GM18502 (cell line): ENCODE measurements around the gene AEN.
A peak's percentile ranks its signal among the peaks of the same experiment; 100 is the strongest.
"Not testable (repeated sequence)": the region's sequence is repeated elsewhere in the genome, so short reads cannot be mapped to it uniquely, and the experiment has no call there.

Experiments
- ATAC-seq: cut with Tn5 transposase; IDR thresholded peaks from one replicate; pipeline ENCODE4 v1.9.1; 2021; ENCODE audit warnings: mild to moderate bottlenecking; ENCODE audit not compliant: unreplicated experiment, poor library complexity

AEN gene

DNA sequence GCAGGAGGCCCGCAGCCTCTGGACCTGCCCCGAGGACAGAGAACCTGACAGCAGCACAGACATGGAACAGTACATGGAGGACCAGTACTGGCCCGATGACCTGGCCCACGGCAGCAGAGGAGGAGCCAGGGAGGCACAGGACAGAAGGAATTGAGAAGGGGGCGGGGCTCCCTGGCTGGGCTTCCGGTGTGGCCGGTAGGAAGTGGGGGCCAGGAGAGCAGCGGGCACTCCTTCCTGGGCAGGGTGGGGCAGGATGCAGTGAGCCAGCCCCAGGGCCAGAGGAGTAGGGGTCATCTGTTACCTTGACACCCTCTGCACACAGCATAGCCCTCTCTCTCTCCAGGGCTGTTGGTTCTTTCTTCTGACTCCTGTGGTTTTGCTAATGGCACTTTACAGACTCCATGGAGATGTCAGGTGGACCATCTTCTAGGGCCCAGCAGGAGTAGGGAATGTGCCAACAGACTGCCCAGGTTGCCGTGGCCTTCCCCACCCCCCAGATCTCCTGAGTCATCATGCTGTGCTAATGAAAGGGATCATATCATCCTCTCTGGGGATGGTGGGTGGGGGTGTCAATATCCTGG, 9.1 kb downstream of the AEN start:
- ATAC-seq = no peak

DNA sequence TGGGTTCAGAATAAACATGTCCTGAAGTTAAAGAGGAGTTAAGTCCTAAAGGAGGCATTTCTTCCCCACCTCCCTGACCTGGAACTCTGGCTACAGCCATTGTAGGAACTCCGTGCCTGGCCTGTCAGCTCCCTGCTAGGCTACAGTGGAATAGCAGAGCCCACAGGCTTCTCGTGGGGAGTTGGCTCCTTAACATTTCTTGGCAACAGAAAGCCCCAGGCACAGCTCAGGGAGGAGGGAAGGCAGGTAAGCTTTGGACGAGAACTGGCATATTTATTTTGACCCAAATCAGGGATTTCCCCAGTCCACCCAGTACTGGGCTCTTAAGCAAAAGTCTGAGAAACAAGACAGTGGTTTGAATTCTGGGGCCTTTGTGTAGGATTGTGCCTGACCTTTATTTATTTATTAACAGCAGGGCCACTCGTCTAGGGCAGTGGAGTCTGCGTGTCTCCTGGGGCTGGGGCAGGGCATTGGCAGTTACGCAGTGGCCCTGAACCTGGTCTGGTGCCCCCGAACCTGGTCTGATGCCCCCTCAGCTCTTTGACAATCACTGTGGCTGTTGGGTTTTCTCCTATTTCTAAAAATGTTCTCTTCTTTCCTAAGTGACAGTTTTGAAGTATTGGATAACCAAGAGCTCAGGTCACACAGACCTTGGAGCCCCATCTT, 9.8 kb downstream of the AEN start:
- ATAC-seq = no peak

DNA sequence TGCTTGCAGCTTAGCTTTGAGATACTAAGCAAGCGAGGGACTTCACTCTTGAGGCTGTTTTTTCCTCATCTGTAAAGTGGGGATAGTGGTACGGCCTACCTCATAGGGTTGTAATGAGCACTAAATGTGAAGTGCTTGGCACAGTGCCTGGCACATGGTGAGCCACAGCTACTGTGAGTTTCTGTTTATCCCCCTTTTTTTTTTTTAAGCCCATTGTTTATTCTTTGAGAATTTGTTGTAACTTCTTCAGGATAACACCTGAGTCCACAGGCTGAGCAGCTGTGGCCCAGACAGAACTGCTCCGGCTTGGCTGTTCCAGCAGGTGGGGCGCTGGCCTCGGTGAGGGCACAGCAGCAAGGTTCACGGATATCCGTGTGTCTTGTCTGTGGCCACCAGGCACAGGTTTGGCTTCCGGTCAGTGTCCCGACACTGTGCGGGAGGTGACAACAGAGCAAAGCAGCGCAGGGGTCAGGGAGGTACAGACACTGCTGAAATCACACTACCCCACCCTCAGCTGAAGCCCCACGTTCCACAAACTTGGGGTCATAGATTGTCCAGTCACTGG, 10.4 kb downstream of the AEN start:
- no peak for ATAC-seq

DNA sequence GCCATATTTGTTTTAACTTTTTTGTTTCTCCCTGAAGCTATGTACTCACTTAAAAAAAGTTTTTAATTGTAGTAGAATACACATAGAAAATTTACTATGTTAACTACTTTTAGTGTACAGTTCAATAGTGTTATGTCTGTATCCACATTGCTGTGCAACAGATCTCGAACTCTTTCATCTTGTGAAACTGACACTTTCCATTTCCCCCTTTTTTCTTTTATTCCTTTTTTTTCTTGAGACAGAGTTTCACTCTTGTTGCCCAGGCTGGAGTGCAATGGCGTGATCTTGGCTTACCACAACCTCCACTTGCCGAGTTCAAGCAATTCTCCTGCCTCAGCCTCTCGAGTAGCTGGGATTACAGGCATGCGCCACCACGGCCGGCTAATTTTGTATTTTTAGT, 11.7 kb downstream of the AEN start:
- ATAC-seq = not testable (repeated sequence)

DNA sequence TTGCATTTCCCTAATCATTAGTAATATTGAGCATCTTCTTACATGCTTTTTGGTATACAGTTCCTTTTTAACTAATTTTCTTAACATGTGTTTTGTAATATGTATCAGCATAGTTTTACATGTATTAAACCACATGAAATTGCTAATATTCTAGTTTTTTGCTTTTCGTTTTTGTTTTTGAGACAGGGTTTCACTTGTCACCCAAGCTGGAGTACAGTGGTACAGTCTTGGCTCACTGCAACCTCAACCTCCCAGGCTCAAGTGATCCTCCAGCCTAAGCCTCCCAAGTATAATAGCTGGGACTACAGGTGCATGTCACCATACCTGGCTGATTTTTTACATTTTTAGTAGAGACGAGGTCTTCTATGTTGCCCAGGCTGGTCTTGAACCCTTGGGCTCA, 13.3 kb downstream of the AEN start:
- ATAC-seq = no peak

DNA sequence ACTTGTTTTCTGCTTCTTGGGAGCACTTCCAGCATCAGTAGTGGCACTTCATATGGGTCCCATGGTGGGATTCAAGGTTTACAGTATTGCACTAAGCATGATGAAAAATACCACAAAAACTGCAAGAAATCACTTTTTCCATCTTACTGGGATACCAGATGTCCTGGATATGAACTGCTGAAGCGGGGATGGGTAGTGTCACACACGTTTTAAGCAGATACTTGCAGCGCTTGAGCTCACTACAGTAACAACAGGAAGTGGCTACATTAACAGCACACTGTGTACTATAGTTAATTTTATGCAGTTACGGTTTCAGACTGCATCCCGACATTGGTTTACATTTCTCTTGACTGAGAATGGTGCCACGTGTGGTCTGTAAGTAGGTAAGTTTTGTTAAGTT, 14.2 kb downstream of the AEN start:
- peak; percentile 35 for ATAC-seq

DNA sequence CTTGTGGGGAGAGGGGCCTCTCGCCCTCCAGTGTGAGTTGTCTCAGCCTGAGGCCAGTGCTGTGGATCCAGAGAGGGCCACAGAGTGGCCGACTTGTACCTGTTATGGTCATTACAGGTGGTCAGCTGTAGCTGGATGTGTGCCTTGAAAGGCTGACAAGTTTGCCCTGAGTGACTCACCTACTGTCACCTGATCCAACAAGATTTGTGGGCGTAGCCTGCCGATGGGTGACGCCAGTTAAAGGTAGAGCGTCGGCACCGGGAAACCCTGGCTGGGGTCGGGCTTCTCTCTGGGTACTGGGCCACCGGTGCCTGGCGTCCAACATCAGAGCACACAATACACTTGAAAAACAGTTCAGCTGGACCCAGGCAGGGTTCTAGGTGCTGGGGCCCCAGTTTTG, 14.9 kb downstream of the AEN start:
- ATAC-seq = no peak

DNA sequence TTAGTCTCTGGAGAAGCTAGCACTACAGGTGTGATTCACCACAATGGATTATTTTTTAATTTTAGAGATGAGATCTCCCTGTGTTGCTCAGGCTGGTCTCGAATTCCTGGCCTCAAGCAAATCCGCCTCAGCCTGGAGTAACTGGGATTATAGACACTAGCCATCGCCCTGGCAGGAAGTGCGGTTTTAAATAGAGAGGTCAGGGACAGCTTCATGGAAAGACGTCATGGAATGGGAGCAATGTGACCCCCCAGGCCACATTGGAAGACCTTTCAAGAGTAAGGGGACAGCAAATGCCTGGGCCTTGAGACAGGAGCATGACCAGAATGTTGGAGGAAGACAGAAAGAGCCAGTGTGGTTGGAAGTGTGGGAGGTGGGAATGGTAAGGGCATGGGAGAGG, 15.5 kb downstream of the AEN start:
- no peak for ATAC-seq

DNA sequence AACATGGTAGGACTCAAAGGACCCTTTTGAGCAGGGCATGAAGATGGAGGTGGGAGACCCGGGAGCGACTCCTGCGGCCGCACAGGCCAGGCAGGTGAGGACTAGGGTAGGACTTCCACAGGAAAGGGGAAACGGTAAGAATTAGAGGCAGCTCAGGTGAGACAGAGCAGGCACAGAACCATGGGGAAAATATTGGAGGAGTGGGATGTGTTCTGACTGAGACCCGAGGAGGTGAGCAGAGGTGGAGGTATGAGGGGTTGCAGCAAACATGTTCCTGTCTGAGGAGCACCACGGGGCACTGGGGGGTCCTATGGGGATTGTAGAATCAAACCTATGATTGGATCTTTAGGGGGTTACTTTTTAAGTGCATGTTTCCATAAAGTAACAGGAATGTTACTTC, 16.3 kb downstream of the AEN start:
- ATAC-seq = no peak

DNA sequence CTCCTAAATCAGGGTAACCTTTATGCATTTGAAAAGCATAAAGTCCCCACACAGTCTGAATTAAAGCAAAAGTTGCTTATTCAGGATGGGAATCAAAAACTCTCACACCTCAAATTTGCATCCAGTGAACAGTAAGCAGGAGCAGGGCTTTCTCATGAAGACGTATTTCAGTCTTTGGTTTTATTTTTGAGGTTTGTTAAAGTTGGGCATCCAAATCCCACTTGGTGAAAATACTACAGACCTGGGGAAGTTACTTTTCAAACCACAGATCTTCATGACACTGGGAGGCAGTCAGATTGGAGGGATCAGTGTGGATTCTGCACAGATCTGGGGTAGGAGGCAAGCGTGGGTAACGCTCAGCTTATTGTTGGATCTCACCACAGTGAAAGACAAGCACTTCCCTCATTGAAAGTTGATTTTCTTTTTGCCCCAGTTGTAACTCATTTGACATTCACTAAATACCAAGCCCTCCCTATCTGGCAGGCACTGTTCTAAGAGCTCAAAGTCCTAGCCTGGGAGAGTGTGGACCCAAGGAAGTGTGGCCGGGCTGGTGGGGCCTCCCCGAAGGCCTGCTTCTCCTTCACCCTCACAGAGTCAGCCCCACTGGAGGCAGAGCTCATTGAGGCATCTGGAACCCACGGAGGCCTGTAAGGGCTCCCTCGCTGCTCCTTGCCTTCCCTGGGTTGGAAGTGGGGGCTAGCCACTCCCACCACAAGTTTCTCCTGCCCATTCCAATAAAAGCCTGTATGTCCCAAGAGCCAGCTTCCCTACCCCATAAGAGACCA, 16.9 kb downstream of the AEN start:
- no peak for ATAC-seq

DNA sequence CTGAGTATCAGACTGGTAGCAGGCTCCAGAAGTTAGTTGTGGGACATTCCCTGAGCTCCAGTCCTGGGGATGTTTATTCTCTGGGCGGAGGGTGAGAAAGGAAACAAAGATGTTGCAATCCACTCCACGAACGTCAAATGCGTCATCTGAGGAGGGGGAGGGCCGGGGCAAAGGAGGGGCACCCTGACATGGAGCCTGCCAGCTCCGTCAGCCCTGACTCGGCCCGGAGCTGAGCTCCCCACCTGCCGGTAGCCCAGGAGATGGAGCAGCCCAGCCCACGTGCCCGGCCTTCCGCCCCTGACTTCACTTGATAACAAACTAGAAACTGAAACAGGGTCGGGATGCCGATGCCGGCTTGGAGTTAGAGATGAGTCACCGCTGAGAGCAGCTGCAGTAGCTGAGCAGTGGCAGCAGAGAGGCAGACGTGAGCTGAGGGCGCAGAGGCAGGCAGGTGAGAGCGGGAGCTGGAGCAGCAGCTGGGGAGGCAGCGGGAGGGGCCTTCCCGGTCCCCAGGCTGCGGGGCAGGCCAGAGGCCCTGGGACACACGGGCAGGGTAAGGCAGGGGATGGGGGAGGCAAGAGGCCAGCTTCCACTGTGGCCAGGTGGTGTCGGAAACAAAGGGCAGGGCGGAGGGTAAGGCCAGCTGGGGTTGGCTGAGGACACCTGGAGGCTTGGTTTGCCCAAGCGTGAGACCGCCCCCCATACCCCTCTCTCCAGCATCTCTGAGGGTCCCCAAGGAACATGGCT, 17.7 kb downstream of the AEN start, which contains the start of gene ISG20:
Gene ISG20 (plus strand): TSS at position 391 of the 747 bp plus-strand sequence. CDS start 351 bp downstream, at position 742.
- ATAC-seq = peak; percentile 67

DNA sequence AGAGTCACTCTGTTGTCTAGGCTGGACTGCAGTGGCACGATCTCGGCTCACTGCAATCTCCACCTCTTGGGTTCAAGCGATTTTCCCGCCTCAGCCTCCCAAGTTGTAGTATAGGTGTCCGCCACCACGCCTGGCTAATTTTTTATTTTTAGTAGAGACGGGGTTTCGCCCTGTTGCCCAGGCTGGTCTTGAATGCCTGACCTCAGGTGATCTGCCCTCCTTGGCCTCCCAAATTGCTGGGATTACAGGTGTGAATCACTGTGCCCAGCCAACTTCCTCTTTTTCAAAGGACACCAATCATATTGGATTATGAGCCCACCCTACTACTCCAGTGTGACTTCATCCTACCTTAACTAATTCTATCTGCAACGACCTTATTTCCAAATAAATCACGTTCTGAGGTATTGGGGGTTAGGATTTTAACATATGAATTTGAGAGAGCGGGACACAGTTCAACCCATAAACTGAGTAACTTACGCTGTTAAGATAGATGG, 20.9 kb downstream of the AEN start:
- ATAC-seq = no peak

DNA sequence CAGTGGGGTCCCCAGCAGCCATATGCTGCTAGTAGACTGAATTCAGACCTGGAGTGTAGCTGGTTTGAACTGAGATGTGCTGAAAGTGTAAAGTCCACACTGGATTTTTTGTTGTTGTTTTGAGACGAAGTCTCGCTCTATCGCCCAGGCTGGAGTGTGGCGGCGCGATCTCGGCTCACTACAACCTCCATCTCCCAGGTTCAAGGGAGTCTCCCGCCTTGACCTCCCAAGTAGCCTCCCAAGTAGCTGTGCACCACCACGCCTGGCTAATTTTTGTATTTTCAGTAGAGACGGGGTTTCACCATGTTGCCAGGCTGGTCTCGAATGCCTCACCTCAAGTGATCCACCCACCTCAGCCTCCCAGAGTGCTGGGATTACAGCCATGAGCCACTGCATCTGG, 21.4 kb downstream of the AEN start:
- not testable (repeated sequence) for ATAC-seq

DNA sequence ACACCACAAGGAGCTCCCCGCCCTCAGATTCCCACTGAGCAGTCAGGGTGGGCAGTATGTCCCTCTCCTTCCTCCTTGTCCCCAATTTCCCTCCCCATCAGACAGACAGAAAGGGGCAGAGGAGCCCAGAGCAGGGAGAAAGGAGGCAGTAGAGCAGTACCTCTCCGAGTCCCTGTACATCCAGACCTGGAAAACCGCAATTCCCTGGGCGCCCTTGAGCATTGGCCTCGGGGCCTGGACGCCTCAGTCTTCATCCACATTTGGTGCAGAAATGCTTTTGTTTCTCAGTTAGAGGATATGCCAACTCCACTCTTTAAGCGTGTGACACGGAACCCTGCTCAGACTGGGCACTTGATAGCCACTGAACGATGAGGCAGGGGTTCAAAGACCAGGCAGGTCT, 23.6 kb downstream of the AEN start:
- no peak for ATAC-seq

DNA sequence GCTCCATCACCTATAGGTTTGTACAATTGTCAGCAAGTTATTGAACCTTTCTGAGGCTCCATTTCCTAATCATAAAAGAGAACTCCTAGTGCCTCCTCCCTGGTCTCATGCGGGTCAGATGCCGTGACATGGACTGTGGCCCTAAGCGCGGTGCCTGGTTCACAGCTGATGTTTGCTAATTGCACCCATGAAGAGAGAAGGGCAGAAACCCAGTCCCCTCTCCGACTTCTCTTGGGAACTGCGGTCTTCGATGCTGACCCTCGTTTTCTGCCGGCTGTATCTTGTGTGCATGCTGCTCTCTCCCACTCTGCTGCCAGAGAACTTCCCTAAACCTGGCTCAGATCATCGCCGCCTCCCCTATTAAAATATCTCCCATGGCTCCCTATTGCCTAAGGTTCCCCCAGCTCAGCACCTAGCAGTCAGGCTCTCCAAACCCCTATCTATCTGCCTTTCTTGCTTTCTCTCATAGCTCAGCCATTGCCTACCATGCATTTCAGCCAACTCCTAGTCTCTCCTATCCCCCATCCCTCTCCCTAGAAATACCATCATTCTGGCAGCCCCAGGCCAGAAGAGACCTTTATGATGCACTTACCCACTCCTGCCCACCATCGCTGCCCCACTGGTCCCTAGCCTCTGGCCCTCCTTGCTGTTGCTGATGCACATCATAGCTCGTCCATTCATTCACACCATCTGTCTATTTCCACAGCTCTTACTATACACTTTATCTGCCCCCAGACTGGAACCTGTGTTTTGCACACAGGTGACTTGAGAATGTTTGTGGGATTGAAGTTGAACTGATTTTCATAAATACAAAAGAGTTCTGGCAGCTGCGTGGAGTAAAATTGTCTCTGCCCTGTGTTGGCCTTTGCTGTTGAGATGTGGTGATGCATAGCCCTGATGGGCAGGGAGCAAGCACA, 24.3 kb downstream of the AEN start:
- no peak for ATAC-seq

DNA sequence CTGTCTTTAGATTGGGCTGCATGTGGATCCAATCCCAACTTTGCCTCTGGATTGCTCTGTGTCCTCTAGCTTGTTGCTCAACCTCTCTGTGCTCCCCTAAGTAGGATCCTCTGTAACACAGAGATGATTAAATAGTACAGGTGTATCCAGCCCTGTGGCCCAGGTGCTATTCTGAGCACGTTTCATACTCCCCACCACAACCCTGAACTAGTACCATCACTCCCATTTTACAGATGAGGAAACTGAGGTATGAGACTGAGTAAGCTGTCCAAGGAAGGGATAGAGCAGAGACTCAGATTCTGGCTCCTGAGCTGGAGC, 24.9 kb downstream of the AEN start:
- ATAC-seq = no peak

DNA sequence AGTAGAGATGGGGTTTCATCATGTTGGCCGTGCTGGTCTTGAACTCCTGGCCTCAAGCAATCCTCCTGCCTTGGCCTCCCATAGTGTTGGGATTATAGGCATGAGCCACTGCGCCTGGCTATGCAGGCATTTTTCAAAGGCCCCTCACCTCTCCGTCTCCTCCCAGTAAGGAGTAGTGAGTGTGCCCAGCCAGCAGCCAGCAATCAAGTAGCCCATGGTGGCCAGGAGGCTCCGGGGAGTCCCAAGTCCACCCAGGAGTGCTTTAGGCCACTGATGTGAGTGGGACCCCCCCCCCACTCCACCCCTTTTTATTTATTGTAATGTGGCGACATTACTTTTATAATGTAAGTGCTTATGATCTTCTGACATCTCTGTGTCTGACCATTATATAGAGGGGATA, 25.8 kb downstream of the AEN start:
- ATAC-seq = no peak

DNA sequence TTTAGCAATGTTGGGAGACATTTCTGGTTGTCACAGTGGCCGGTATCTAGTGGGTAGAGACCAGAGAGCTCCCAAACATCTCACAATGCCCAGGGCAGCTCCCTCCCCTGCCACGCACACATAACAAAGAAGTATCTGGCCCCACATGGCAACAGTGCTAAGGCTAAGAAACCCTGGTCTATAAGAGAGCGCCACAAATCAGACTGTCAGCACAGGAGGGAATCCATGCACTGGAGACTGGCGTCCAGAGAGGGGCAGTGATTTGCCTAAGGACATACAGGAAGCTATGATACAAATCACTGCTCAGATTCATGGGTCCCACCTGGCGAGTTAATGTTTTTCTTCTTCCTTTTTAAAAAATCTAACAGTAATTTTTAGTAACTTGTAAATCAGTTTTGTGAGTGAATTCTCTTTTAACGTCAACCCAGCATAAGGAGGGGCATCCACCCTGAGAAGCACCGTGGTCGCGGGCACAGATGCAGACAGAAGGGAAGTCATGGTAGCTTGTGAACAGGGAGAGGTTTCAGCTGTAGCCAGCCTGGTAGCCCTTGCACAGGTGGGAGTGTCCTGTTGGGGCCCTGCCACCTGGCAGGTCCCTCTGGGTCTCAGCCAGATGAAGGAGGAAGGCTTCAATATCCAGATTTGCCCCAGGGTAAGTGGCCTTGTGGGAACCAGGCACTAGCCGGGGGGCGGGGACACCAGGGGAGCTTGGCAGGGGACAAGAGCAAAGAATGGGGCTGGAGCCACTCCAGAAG, 26.4 kb downstream of the AEN start:
- ATAC-seq = no peak
